Esophagus squamous epithelium (tissue), 5 donors: ENCODE results near the gene ERC1. TPM values are rescaled to one million over a fixed set of nuclear protein-coding genes. Genes with fewer than 3 reads are reported as not detected.

Experiments
- DNase-seq: peaks from one replicate; lab custom pipeline; 2025; lab: John Stamatoyannopoulos, UW
- H3K27ac ChIP-seq, 4 donors: fragments of 200-600 bp; sonication (generic); one replicate each; pipeline ENCODE4 v1.5.1; 2016 to 2019; ENCODE audit warnings: mild to moderate bottlenecking in 1 of 4
- H3K27me3 ChIP-seq, 4 donors: fragments of 200-600 bp; sonication (generic); 1 replicate in 3 of 4; 2 replicates in 1 of 4; pipeline versions ENCODE4 v1.5.1 to v1.6.0; 2017 to 2021; ENCODE audit warnings: antibody characterized with exemption in 1 of 4
- H3K36me3 ChIP-seq, 3 donors: fragments of 200-600 bp; sonication (generic); one replicate each; pipeline ENCODE4 v1.5.1; 2016 to 2019
- H3K4me1 ChIP-seq, 3 donors: fragments of 200-600 bp; sonication (generic); one replicate each; pipeline ENCODE4 v1.5.1; 2017 to 2019
- H3K4me3 ChIP-seq, 4 donors: fragments of 200-600 bp; sonication (generic); 1 replicate in 3 of 4; 2 replicates in 1 of 4; pipeline ENCODE4 v1.5.1; 2016 to 2019; ENCODE audit warnings: mild to moderate bottlenecking in 2 of 4, moderate library complexity in 1 of 4
- H3K9me3 ChIP-seq, 3 donors: fragments of 200-600 bp; sonication (generic); one replicate each; pipeline ENCODE4 v1.5.1; 2016 to 2019
- POLR2A ChIP-seq, 4 donors: fragments of 450-650 bp; IDR thresholded peaks; one replicate each; pipeline ENCODE4 v1.6.1; 2017; ENCODE audit warnings: antibody characterized with exemption in 4 of 4, mild to moderate bottlenecking in 4 of 4, moderate library complexity in 3 of 4
- WGBS, 2 donors: methylation state at CpG; one replicate each; pipeline ENCODE4 v1.1.5; 2018; 5-methylcytosine and 5-hydroxymethylcytosine counted together
- intact Hi-C: fragments of 100-400 bp; cut with DNase I; formaldehyde crosslinking; loops from one replicate; pipeline ENCODE4 v1.15.0; 2022
- total RNA-seq, 4 donors: library from RNA; depleted of rRNA; stranded (reverse); fragments of >200 nt; gene quantifications; one replicate each; pipeline ENCODE4 v1.1.0, GENCODE V29; 2016
- TF ChIP-seq, protein P1 (sequence below), 6 experiments: fragments of 450-650 bp in 4 of 6; fragments of 200-600 bp in 2 of 6; sonication (generic) in 2 of 6; IDR thresholded peaks; one replicate each; pipeline ENCODE4 v1.5.1; 2016 to 2019; ENCODE audit warnings: antibody characterized with exemption in 6 of 6, mild to moderate bottlenecking in 4 of 6, moderate library complexity in 4 of 6
- donor health status: DM: yes; HTN: yes; CAD: no.

ERC1 gene
- total RNA-seq, 4 donors from 2014 or later, result 19.0 to 50.7 (median 37.5) TPM

DNA sequence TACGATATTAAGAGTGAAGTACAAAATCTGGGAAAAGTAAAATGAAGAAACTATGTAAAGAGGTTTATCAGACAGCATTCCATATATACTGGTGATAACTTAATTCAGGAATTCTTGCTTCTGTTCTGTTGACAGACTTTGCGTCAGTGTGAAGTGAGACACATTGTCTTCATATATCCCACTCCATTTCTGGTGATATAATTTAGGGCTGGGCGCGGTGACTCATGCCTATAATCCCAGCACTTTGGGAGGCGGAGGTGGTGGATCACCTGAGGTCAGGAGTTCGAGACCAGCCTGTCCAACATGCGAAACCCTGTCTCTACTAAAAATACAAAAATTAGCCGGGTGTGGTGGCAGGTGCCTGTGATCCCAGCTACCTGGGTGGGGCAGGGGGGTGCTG lies 21.2 kb upstream of the ERC1 start:
- Histone ChIP-seq H3K27ac (no peak overlapping the region), H3K4me1 (no peaks in the 10 kb centered on the region), H3K27me3 (no peaks in the 10 kb centered on the region), H3K9me3 (no peaks in the 10 kb centered on the region), H3K36me3 (no peaks in the 10 kb centered on the region), H3K4me3 (no peak overlapping the region)
- 55 to 60% methylated on average over 7 to 8 of the region's 8 CpGs for WGBS, 2 donors
- no peak for DNase-seq
- intact Hi-C loops, result no loop called here
- TF ChIP-seq, protein P1, sequence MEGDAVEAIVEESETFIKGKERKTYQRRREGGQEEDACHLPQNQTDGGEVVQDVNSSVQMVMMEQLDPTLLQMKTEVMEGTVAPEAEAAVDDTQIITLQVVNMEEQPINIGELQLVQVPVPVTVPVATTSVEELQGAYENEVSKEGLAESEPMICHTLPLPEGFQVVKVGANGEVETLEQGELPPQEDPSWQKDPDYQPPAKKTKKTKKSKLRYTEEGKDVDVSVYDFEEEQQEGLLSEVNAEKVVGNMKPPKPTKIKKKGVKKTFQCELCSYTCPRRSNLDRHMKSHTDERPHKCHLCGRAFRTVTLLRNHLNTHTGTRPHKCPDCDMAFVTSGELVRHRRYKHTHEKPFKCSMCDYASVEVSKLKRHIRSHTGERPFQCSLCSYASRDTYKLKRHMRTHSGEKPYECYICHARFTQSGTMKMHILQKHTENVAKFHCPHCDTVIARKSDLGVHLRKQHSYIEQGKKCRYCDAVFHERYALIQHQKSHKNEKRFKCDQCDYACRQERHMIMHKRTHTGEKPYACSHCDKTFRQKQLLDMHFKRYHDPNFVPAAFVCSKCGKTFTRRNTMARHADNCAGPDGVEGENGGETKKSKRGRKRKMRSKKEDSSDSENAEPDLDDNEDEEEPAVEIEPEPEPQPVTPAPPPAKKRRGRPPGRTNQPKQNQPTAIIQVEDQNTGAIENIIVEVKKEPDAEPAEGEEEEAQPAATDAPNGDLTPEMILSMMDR (IDR thresholded peaks at IDR 0.05), result no peak
- TF ChIP-seq POLR2A (IDR thresholded peaks at IDR 0.05), result no peak

DNA sequence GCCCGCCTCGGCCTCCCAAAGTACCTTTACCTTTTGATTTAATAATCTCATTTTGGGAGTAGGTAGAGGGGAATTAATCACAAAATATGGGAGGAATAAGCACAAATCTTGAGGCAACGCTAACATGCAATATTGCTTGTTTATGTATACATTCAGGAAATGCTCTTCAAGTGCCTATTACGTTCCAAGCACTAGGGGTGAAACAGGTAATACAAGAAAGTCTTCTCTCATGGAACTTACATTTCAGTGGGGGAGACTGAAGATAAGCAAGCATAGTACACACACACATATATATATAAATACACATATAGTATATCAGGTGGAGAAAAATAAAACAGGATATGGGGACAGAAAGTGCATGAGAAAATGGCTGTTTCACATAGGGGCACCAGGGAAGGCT lies 19.0 kb upstream of the ERC1 start:
- H3K27me3 ChIP-seq, result no peaks in the 10 kb centered on the region
- intact Hi-C loops, result no loop called here
- TF ChIP-seq POLR2A (IDR thresholded peaks at IDR 0.05), result no peak
- TF ChIP-seq, protein P1 (IDR thresholded peaks at IDR 0.05), result no peak
- no peak overlapping the region for H3K27ac ChIP-seq
- DNase-seq, result no peak
- H3K4me1 ChIP-seq, result no peaks in the 10 kb centered on the region
- H3K9me3 ChIP-seq, result no peaks in the 10 kb centered on the region
- no peak overlapping the region for H3K4me3 ChIP-seq
- WGBS, 2 donors, result 88 to 95% methylated on average over 2 to 4 of the region's 4 CpGs
- H3K36me3 ChIP-seq, result peaks cover 0 to 5% (median 0%) of the 10 kb centered on the region in 3 donors

DNA sequence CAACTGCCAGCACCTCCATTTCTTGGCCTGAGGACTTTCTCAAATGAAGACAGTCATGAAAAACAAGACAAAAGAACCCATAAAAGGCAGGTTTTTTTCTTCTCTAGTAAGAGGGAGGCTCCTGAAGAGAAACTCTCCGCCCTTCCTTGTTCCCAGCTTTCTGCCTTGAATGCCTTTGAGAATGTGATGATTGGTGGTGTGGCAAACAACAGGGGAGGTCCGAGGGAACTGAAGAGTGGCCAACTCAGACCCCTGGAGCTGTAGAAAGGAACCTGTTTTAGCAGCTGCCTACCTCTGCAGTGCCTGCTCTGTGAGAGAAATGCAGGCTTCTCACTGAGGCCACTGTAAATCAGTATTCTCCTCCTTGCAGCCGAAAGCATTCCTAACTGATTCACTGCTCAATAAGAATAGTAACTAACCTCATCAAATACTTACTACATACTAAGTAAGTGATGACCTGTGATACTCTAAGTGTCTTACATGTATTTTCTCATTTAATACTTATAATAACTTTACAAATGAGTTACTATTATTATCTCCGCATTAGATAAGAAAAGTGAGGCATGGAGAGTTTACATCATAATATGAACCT lies 16.7 kb upstream of the ERC1 start:
- no peak for DNase-seq
- Histone ChIP-seq H3K27ac (no peak overlapping the region), H3K4me1 (no peaks in the 10 kb centered on the region), H3K27me3 (no peaks in the 10 kb centered on the region), H3K4me3 (no peak overlapping the region), H3K36me3 (peaks cover 0 to 5% (median 0%) of the 10 kb centered on the region in 3 donors), H3K9me3 (no peaks in the 10 kb centered on the region)
- intact Hi-C loops, result no loop called here
- TF ChIP-seq, protein P1 (IDR thresholded peaks at IDR 0.05), result no peak
- no peak for TF ChIP-seq POLR2A (IDR thresholded peaks at IDR 0.05)
- WGBS, 2 donors, result 87 to 96% methylated on average over 4 of the region's 4 CpGs

DNA sequence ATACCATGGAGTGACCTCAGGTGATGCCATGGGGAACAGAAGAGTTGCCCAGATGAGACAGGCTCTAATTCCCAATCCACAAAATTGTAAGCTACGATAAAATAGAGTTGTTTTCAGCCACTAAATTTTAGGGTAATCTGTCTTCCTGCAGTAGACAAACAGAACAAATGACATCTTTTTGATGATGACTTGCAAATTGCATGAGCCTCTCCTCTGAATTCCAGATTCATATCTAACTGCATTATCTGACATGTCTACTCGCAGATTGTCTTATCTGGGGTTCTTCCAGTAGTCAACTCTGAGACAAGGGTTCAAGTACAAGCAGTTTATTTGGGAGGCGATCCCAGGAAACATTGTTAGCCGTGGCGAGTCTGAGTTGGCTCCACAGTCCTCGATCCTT lies 14.4 kb upstream of the ERC1 start:
- Histone ChIP-seq H3K27me3 (no peaks in the 10 kb centered on the region), H3K4me1 (no peaks in the 10 kb centered on the region), H3K27ac (no peak overlapping the region), H3K9me3 (no peaks in the 10 kb centered on the region), H3K36me3 (peaks cover 0 to 5% (median 0%) of the 10 kb centered on the region in 3 donors), H3K4me3 (no peak overlapping the region)
- no peak for TF ChIP-seq POLR2A (IDR thresholded peaks at IDR 0.05)
- TF ChIP-seq, protein P1 (IDR thresholded peaks at IDR 0.05), result no peak
- DNase-seq, result no peak
- WGBS, 2 donors, result 85 to 88% methylated on average over 6 of the region's 6 CpGs
- intact Hi-C loops, result no loop called here

DNA sequence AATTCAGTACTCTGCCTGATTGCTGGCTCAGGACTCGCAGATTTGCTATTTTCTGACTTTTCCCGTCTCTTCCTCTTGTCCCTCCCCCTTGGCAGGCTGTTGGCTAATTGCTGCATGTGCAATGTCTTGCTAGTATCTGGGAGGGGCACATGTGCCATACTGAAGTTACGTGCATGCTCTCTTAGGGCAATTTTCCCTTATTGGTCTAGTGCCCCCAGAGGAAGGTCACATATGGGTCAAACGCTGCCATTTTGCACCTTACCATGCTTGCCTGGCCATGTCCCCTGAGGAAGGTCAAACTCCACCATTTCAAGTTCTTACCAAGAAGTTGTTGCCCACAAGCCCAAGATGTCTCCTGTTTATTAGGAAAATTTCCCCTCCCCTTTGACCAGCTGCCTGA lies 13.9 kb upstream of the ERC1 start:
- Histone ChIP-seq H3K9me3 (no peaks in the 10 kb centered on the region), H3K27ac (no peak overlapping the region), H3K4me1 (no peaks in the 10 kb centered on the region), H3K36me3 (peaks cover 0 to 5% (median 0%) of the 10 kb centered on the region in 3 donors), H3K27me3 (no peaks in the 10 kb centered on the region), H3K4me3 (no peak overlapping the region)
- intact Hi-C loops, result no loop called here
- 89 to 99% methylated on average over 4 of the region's 4 CpGs for WGBS, 2 donors
- DNase-seq, result no peak
- TF ChIP-seq, protein P1 (IDR thresholded peaks at IDR 0.05), result no peak
- no peak for TF ChIP-seq POLR2A (IDR thresholded peaks at IDR 0.05)
